Bronchial epithelial cell (primary cell): ENCODE measurements around the gene KPNB1. TPM values are rescaled to one million over a fixed set of nuclear protein-coding genes. Genes with fewer than 3 reads are reported as not detected.

Experiments used
- DNase-seq: peaks from one replicate; pipeline ENCODE4 v3.0.0-alpha.2; 2010; ENCODE audit warnings: low read depth
- FAIRE-seq: peaks from 2 replicates; lab custom pipeline; 2011; peaks lifted over from hg19 to GRCh38; lab: Jason Lieb, UNC
- H3K27me3 ChIP-seq: 2 replicates; pipeline ENCODE4 v1.5.1; 2011; ENCODE audit warnings: low read length; ENCODE audit not compliant: control insufficient read depth, insufficient read depth
- H3K36me3 ChIP-seq: 2 replicates; pipeline ENCODE4 v1.5.1; 2011; ENCODE audit warnings: low read length; ENCODE audit not compliant: control insufficient read depth, insufficient read depth
- H3K4me3 ChIP-seq: 2 replicates; pipeline ENCODE4 v1.5.1; 2011; ENCODE audit warnings: mild to moderate bottlenecking, low read depth, low read length, control low read depth
- total RNA-seq: library from RNA; depleted of rRNA; stranded (reverse); fragments of >200 nt; gene quantifications from 2 replicates; pipeline ENCODE4 v1.2.1, GENCODE V29; 2014
- TF ChIP-seq, protein P1 (sequence below): IDR thresholded peaks from 2 replicates; pipeline ENCODE4 v1.5.1; 2011; ENCODE audit warnings: mild to moderate bottlenecking, moderate library complexity, low read length, control low read depth, inconsistent platforms; ENCODE audit not compliant: insufficient read depth, severe bottlenecking

KPNB1 gene
- total RNA-seq, 1 donor from 2014 or later: 279 TPM

DNA sequence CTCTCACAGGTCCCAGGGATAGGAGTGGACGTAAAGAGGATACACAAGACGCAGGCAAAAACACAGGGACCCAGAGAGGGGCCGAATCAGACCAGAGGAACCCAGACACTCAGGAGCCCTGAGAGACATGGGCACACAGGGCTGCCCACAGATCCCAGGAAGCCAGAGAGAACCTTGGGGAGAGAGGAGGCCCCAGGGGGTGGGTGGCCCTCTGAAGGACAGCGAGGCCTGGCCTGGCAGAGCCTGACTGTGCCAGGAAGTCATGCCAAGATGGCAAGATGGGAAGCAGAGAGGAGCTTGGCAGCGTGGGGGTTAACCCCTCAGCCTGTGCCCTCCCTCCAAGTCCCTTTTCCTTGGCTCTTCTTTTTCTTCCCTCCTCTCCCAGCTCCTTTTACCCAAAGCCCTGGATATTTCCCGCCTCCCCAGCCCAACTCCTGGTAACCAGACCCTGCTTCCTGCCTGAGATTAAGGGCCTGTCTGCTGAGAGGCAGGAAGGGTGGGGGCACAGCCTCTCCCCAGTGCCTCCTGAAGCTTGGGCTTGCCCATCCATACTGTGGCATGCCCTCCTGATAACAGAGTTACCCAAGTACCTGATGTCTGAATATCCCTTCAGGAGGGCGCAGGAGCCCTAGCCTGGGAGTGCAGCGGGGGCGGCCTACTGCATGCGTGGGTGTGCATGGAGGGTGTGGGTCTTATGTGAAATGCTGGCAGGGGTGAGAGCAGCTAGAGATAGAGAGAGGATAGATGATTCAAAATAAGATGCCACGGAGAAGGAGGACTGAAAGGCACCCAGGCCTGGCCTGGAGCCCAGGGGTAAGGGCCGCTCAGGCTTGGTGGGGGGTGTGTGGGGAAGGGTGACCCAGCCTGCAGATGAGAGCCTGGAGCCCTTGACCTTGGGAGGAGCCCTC is 77.3 kb downstream of the KPNB1 start:
- TF ChIP-seq, protein P1, sequence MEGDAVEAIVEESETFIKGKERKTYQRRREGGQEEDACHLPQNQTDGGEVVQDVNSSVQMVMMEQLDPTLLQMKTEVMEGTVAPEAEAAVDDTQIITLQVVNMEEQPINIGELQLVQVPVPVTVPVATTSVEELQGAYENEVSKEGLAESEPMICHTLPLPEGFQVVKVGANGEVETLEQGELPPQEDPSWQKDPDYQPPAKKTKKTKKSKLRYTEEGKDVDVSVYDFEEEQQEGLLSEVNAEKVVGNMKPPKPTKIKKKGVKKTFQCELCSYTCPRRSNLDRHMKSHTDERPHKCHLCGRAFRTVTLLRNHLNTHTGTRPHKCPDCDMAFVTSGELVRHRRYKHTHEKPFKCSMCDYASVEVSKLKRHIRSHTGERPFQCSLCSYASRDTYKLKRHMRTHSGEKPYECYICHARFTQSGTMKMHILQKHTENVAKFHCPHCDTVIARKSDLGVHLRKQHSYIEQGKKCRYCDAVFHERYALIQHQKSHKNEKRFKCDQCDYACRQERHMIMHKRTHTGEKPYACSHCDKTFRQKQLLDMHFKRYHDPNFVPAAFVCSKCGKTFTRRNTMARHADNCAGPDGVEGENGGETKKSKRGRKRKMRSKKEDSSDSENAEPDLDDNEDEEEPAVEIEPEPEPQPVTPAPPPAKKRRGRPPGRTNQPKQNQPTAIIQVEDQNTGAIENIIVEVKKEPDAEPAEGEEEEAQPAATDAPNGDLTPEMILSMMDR: no peak
- DNase-seq: no peak
- Histone ChIP-seq H3K27me3 (peaks cover 23% of the 10 kb centered on the region), H3K36me3 (no peaks in the 10 kb centered on the region), H3K4me3 (no peak overlapping the region)
- FAIRE-seq: no peak

DNA sequence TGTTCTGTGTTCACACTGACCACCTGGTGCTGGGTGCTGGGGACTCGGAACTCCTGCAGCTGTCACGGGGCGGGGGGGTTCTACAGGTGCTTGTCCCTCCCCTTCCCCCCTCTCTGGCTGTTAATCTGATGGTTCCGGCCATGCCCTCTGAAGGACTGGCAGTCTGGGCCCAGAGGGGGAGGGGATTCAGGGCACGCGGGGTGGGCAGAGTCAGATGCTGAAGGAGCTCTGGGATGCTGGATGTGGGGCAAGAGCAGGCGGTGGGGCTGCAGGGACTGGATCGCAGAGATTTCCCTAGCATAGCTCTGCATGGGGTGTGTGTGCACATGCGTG is 78.0 kb downstream of the KPNB1 start:
- H3K27me3 ChIP-seq: peaks cover 26% of the 10 kb centered on the region

DNA sequence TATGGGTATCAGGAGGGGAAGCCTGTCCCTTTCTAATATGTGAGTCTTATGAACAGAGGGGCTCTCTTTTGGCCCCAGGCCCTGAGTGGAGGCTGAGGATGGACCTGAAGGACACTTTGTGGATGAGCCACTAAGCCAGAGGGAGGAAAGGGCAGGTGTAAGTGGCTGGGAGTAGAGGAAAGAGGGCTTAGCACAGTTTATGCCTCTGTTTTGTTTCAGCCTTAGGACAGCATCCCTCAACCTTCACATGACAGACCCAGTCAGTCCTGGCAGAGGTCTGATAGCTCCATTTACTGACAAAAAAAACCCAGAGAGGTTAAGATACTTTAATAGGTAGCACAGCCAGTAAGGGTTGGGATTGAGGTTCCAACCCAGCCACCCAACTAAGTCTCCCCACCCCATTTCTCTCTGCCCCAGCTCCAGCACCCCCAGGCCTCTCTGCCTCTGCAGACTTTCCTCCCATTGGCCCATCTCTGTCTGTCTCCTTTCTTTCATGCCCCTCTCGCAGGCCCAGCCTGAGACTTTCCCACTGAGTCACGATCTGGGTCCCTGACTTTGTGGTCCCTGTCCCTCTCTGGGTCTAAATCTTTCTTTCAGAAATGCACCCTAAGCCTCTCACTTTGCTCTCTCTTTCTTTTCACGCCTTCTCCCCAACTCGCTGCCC is 78.6 kb downstream of the KPNB1 start:
- no peak for FAIRE-seq
- no peak for DNase-seq
- TF ChIP-seq, protein P1: no peak
- H3K27me3 ChIP-seq: peaks cover 29% of the 10 kb centered on the region
- H3K36me3 ChIP-seq: no peaks in the 10 kb centered on the region
- H3K4me3 ChIP-seq: no peak overlapping the region

More for the DNA sequence above, 78.0 kb downstream of the KPNB1 start:
- TF ChIP-seq, protein P1: no peak
- no peak for FAIRE-seq
- DNase-seq: no peak
- no peak overlapping the region for H3K4me3 ChIP-seq
- no peaks in the 10 kb centered on the region for H3K36me3 ChIP-seq

DNA sequence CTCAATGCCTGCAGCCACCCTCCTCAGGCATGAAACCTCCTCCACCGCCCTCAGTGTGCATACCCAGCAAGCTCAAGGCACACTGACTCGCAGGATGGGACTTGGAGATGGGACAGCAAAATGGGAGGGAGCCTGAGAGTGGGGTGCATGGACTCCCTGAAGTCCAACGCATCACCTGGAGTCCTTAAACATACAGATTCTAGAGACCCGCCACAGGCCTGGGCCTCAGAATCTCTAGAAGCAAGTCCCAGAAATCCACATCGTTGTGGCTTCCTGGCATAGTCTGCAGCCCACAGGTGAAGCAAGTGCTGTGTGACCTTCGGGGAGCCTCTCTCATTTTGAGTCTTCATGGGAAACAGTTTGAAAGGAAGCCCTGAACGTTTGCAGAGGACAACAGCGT is 79.8 kb downstream of the KPNB1 start:
- Histone ChIP-seq H3K4me3 (no peak overlapping the region), H3K36me3 (no peaks in the 10 kb centered on the region), H3K27me3 (peaks cover 32% of the 10 kb centered on the region)
- FAIRE-seq: peak; percentile 23
- DNase-seq: no peak
- TF ChIP-seq, protein P1: no peak

DNA sequence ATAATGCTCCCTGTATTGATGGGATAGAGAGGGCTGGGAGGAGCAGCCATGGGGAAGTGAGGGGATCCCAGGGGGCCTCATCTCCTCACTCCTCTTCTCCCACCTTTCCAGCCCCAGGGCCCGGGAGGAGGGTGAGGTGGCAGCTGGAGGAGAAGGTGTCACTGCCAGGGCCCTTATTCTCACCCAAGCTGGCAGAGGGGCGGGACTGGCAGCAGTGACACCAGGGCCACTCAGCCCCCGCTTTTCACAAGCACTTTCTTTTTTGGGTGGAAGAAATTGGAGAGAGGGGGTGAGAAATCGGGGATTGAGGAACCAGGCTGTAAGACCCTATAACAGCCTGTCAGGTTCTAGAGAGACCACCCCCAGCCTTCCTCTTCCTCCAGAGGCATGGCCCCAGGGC is 81.0 kb downstream of the KPNB1 start:
- Histone ChIP-seq H3K4me3 (no peak overlapping the region), H3K36me3 (no peaks in the 10 kb centered on the region), H3K27me3 (peaks cover 38% of the 10 kb centered on the region)
- TF ChIP-seq, protein P1: no peak
- DNase-seq (no peak), FAIRE-seq (no peak)
